Activated CD4-positive, alpha-beta T cell treated with anti-CD3 and anti-CD28 coated beads for 24 hours (primary cell): ENCODE results near the gene DENND1A.

ENCODE experiments used
- DNase-seq, 2 donors: peaks; one replicate each; pipeline ENCODE4 v3.0.0-alpha.2; 2020; ENCODE audit warnings: low read depth in 2 of 2

DENND1A gene

GRCh38 chr9:123373447-123373923, 556.4 kb downstream of the DENND1A start:
- DNase-seq = no peak

DNA sequence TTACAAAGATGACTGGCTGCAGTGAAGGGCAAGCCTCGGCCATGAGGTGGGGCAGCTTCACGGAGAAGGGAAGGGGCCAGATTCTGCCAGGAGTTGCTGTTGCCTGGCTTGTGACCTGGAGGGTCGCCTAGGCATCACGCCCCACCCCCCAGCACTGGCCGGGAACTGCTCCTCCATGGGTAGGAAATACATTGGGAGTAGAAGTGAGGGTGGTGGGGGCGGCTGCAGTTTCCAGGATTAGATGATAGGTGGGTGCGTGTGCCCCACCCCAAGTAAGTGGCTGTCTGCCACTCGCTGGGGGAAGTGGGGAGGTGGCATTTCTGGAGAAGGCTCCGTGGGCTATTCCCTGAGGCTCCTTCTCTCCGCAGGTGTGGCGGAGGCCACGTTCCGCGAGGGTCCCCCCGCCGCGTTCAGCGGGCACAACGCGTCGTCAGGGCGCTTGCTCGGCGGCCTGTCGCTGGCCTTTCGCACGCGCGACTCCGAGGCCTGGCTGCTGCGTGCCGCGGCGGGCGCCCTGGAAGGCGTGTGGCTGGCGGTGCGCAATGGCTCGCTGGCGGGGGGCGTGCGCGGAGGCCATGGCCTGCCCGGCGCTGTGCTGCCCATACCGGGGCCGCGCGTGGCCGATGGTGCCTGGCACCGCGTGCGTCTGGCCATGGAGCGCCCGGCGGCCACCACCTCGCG, 557.0 kb downstream of the DENND1A start:
- no peak for DNase-seq

GRCh38 chr9:123371805-123372590, 557.9 kb downstream of the DENND1A start:
- DNase-seq = no peak

DNA sequence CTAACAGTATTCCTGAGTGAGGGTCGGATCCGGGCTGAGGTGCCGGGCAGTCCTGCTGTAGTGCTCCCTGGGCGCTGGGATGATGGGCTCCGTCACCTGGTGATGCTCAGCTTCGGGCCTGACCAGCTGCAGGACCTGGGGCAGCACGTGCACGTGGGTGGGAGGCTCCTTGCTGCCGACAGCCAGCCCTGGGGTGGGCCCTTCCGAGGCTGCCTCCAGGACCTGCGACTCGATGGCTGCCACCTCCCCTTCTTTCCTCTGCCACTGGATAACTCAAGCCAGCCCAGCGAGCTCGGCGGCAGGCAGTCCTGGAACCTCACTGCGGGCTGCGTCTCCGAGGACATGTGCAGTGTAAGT, 558.7 kb downstream of the DENND1A start:
- DNase-seq = no peak

GRCh38 chr9:123370526-123371227, 559.2 kb downstream of the DENND1A start:
- no peak for DNase-seq

DNA sequence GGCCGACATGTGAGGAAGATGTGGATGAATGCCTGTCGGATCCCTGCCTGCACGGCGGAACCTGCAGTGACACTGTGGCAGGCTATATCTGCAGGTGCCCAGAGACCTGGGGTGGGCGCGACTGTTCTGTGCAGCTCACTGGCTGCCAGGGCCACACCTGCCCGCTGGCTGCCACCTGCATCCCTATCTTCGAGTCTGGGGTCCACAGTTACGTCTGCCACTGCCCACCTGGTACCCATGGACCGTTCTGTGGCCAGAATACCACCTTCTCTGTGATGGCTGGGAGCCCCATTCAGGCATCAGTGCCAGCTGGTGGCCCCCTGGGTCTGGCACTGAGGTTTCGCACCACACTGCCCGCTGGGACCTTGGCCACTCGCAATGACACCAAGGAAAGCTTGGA, 559.8 kb downstream of the DENND1A start:
- DNase-seq = no peak

- no peak for DNase-seq
Observed at GRCh38 chr9:123369296-123369695, 560.6 kb downstream of the DENND1A start.

GRCh38 chr9:123368536-123369153, 561.3 kb downstream of the DENND1A start:
- DNase-seq = no peak

DNA sequence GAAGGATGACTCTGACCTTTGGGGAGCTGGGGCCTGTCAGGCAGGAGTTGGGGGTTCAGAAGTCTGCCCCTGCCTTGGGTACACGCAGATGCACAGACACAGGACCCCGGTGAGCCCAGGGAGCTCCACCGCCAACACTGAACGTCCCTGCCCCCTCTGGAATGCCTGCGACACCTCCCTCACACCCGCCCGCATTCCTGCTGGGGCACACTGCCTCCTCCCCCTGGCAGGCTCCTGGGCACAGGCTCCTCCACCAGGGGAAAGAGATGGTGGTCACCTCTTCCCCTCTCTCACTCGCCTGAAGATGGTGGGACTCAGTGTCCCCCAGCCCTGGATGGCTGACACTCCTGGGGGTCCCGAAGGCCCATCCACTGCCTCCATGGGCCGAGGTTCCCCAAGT, 561.9 kb downstream of the DENND1A start:
- DNase-seq = no peak

GRCh38 chr9:123365881-123366528, 563.9 kb downstream of the DENND1A start:
- DNase-seq = no peak

DNA sequence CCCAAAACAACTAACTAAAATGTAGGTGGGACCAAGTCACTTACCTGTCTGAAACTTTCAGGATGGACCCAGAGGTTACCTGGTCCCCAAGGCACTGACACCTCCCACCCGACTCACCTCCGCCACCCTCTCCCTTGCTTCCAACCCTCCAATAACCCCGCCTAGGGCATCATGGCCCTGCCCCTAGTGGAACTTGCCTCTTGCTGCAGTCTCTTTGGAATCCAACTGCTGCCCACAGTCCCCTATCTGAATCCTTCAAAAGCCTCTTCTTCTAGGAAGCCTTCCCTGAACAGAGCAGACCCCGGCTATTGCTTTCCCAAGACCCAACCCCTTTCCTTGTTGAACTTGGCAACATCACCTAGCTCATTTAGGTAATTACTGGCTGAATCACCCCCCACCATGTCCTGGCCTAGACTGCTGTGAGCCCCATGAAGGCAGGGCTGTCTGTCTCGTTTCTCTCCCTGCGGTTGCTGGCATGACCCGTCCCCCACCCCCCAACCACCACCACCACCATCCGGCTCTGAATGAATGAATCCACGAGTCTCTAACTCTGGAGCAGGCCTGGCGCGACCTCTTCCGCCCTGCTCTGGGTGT, 564.5 kb downstream of the DENND1A start:
- no peak for DNase-seq

DNA sequence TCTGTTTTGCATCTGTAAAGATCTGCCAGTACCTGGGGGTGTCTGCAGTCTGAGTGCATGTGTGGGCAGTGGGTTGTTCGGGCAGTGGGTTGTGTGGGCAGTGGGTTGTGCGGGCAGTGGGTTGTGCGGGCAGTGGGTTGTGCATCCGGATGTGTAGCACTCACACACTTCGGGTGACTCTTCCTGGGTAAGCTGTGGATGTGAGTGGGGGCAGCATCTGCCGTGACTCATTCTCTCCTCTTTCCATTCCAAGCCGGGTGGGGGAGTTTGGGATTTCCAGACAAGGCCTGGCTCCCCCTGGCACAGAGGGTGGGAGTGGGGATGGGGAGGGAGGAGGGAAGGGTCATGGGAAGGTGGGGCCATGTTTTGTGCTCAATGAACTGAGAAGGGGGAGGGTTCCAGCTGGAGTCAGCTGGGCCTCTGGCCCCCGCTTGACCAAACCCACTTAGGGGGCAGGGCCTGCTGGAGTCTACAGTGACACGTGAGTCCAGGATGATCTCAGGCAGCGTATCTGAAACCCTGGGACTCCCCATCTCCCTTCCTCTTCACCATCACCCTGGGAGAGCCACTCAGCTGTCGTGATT, 565.6 kb downstream of the DENND1A start:
- DNase-seq = no peak

DNA sequence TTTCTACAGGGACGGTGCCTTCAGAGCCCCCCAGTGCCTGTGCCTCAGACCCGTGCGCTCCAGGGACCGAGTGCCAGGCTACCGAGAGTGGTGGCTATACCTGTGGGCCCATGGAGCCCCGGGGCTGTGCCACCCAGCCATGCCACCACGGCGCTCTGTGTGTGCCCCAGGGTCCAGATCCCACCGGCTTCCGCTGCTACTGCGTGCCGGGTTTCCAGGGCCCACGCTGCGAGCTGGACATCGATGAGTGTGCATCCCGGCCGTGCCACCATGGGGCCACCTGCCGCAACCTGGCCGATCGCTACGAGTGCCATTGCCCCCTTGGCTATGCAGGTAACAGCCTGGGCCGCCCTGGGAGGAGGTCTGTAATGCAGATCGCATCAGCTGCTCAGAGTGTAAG, 567.1 kb downstream of the DENND1A start:
- DNase-seq = no peak

DNA sequence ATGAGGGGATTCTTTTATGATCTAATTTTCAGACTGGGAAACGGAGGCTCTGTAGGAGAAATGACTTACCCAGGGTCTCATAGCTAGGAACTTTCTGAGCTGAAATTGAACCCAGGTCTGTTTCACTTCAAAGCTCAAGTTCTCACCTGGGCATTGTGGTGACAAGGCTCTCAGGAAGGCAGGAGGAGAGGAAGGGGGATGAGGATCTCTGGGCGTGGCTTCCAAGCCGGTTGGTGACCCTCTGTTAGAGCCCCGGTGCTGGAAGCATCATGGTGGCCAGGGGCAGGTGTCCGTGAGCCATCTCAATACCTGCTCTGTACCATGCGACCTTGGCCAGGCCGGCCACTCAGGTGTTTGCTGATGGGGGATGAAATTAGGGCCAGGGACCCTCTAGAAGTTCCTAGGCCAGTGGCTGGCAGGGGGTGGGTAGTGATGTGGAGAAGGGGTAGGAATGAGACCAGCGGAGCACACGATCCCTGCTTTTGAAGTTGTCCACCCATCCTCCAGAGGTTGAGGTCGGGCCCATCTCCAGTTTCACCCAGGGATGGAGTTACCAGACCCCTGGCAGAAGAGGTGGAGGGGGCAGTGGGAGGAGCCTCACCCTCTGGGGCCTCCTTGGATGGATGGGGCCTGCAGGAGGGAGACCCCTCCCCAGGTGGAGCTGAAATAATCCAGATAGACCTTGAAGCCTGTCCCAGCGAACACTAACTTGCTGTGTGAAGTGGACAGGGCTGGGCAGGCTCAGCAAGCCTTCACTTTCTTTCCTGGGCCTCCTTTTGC, 568.0 kb downstream of the DENND1A start:
- no peak for DNase-seq

GRCh38 chr9:123361086-123361730, 568.7 kb downstream of the DENND1A start:
- DNase-seq = no peak

- DNase-seq = no peak
Observed at GRCh38 chr9:123360161-123361085, 569.5 kb downstream of the DENND1A start.

DNA sequence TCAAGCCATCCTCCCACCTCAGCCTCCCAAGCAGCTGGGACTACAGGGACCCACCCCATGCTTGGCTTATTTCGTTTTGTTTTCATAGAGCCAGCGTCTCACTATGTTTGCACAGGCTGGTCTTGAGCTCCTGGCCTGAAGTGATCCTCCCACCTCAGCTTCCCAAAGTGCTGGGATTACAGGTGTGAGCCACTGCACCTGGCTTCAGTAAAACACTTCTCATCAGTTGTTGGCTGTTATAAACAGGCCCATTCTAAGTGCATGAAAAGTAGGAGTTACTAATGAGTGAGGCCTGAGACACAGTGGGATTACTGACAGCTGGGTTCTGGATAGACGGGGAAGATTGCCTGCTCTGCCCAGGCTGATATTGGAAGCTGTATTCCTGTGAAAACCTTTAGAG, 570.4 kb downstream of the DENND1A start:
- DNase-seq = no peak

DNA sequence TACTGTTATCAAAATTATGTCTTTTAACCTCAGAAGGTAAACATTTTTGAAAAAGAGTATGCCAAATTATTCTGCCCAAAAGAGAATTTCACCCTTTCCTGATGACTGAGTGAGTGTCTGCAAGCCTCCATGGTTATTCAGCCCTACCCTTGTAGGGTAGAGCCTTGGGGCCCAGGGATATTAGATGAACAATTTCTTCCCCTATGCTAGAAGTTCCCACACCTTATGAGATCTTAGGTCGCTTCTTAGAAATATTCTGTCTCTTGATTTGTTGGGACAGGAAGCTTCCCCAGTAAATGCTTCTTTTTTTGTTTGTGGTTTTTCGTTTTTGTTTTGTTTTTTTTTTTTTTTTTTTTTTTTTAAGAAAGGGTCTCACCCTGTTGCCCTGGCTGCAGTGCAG, 570.8 kb downstream of the DENND1A start:
- no peak for DNase-seq
